Activated T-helper 1 cell treated with anti-CD3 and anti-CD28 coated beads, Interleukin-12 subunit alpha, Interleukin-12 subunit beta, Interleukin-2, Interleukin-4 antibody, amounts not matched to agents 30 ng/mL and 10 ng/mL and 1 ng/mL, durations not matched to agents 14 hours and 24 hours and 36 hours (primary cell): ENCODE results near the gene NFRKB. TPM values are rescaled to one million over a fixed set of nuclear protein-coding genes. Genes with fewer than 3 reads are reported as not detected.

Source experiments
- DNase-seq: peaks from one replicate; pipeline ENCODE4 v3.0.0; 2021; ENCODE audit warnings: low spot score
- H3K27ac Mint-ChIP-seq: one replicate; pipeline ENCODE4 v1.8.0; 2021; ENCODE audit warnings: mild to moderate bottlenecking, mixed read lengths
- H3K27me3 Mint-ChIP-seq: one replicate; pipeline ENCODE4 v1.8.0; 2022; ENCODE audit warnings: mild to moderate bottlenecking, moderate library complexity, mixed read lengths; ENCODE audit not compliant: insufficient read depth
- H3K36me3 Mint-ChIP-seq: one replicate; pipeline ENCODE4 v1.8.0; 2021; ENCODE audit warnings: low read depth, mixed read lengths
- H3K4me1 Mint-ChIP-seq: one replicate; pipeline ENCODE4 v1.8.0; 2021; ENCODE audit warnings: low read depth, mixed read lengths
- H3K4me3 Mint-ChIP-seq: one replicate; pipeline ENCODE4 v1.8.0; 2021; ENCODE audit warnings: mild to moderate bottlenecking, moderate library complexity, mixed read lengths
- H3K9me3 Mint-ChIP-seq: one replicate; pipeline ENCODE4 v1.8.0; 2021; ENCODE audit warnings: mixed read lengths
- intact Hi-C: fragments of 100-400 bp; cut with micrococcal nuclease; formaldehyde crosslinking; loops from one replicate; pipeline ENCODE4 v1.15.1; 2024
- total RNA-seq: library from RNA; stranded (reverse); gene quantifications from 2 replicates; pipeline ENCODE4 v1.2.3, GENCODE V29; 2022

Gene NFRKB
- total RNA-seq, 1 donor from 2014 or later, result 48.5 TPM

GRCh38 chr11:129928923-129929692, 33.7 kb upstream of the NFRKB start:
- Mint-ChIP-seq H3K9me3 (no peaks in the 10 kb centered on the region), H3K4me3 (no peak overlapping the region), H3K27ac (no peak overlapping the region), H3K27me3 (no peaks in the 10 kb centered on the region), H3K36me3 (peaks cover 17% of the 10 kb centered on the region), H3K4me1 (no peaks in the 10 kb centered on the region)
- intact Hi-C loops, result no loop called here
- DNase-seq, result no peak

DNA sequence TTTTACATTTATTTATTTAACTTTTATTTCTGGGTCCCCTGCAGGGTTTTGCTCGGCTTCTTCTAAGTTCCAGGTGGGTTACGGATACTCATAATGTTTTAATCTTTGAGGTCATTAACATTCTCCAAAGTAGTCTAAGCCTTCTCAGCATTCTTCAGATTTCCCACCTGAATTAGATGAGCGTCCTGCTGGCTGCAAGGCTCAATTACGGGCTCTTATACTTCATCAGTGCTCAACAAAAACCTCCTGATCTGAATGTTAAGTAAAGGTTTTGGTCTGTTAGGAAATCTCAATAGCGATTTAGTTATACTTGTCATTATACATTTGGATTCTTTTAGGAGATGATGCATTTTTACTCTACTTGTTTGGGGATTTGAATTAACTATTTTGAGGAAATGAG, 27.3 kb upstream of the NFRKB start:
- Mint-ChIP-seq H3K9me3 (no peaks in the 10 kb centered on the region), H3K27ac (no peak overlapping the region), H3K4me1 (peaks cover 20% of the 10 kb centered on the region), H3K36me3 (peaks cover 12% of the 10 kb centered on the region), H3K4me3 (no peak overlapping the region), H3K27me3 (no peaks in the 10 kb centered on the region)
- no peak for DNase-seq
- intact Hi-C loops, result loop anchor here (1.0 to 2.0 kb wide), 3 partner anchors 28 to 210 kb away; partner anchors contain the start of gene NFRKB

- Mint-ChIP-seq H3K27ac (no peak overlapping the region), H3K4me3 (no peak overlapping the region), H3K9me3 (no peaks in the 10 kb centered on the region), H3K36me3 (peaks cover 14% of the 10 kb centered on the region), H3K27me3 (no peaks in the 10 kb centered on the region), H3K4me1 (peaks cover 17% of the 10 kb centered on the region)
- DNase-seq, result no peak
- intact Hi-C loops, result no loop called here
Observed at GRCh38 chr11:129918361-129918760, 23.0 kb upstream of the NFRKB start.

GRCh38 chr11:129917231-129917630, 21.9 kb upstream of the NFRKB start:
- H3K27ac Mint-ChIP-seq, result no peak overlapping the region
- no peaks in the 10 kb centered on the region for H3K27me3 Mint-ChIP-seq
- no peak overlapping the region for H3K4me3 Mint-ChIP-seq
- intact Hi-C loops, result no loop called here
- no peak for DNase-seq
- H3K36me3 Mint-ChIP-seq, result peaks cover 16% of the 10 kb centered on the region
- H3K9me3 Mint-ChIP-seq, result no peaks in the 10 kb centered on the region
- H3K4me1 Mint-ChIP-seq, result peaks cover 11% of the 10 kb centered on the region

DNA sequence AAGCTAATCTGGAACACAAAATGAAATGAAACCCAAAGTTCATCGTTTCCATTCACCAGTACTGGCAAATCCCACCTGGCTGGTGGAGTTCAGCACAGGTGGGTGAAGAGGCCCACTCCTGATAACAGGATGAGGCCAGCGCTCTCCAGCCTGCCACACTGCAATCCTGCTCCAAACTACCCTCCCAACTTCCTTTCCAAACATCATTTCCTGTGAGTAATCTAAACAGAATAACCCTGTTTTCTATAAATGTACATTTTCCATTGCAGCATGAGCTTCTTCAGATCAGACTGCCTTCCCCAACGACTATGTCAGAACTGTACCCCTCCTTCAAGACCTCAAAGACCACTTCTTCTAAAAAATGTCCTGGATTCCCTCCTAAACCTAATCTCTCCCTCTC, 15.9 kb upstream of the NFRKB start:
- Mint-ChIP-seq H3K36me3 (peaks cover 21% of the 10 kb centered on the region), H3K27me3 (no peaks in the 10 kb centered on the region), H3K4me1 (peaks cover 10% of the 10 kb centered on the region), H3K9me3 (no peaks in the 10 kb centered on the region), H3K4me3 (no peak overlapping the region), H3K27ac (peak overlapping the region; percentile 90)
- intact Hi-C loops, result no loop called here
- no peak for DNase-seq

- Mint-ChIP-seq H3K9me3 (no peaks in the 10 kb centered on the region), H3K4me1 (peaks cover 10% of the 10 kb centered on the region), H3K27me3 (no peaks in the 10 kb centered on the region), H3K36me3 (peaks cover 24% of the 10 kb centered on the region), H3K27ac (no peak overlapping the region), H3K4me3 (no peak overlapping the region)
- intact Hi-C loops, result no loop called here
- no peak for DNase-seq
Observed at GRCh38 chr11:129910360-129910759, 15.0 kb upstream of the NFRKB start.

DNA sequence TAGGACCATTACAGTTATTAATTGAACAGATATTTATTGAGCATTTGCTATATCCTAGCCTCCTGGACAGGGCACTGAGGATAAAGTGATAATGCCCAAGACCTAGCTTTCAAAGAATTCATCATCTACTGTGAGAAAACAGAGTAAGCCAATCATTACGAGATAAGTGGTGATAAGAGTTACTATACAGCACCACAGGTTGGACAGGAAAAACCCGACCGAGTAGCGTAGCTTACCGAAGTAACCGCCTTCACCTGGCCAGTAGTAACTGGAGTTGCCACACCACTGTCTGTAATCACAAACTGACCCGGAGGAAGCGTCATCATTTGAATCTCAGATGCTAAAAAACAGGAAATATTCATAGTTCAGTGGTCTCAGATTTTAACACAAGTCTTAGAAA, 10.0 kb upstream of the NFRKB start:
- H3K9me3 Mint-ChIP-seq, result no peaks in the 10 kb centered on the region
- no peaks in the 10 kb centered on the region for H3K4me1 Mint-ChIP-seq
- no peaks in the 10 kb centered on the region for H3K27me3 Mint-ChIP-seq
- H3K4me3 Mint-ChIP-seq, result no peak overlapping the region
- H3K36me3 Mint-ChIP-seq, result peaks cover 26% of the 10 kb centered on the region
- intact Hi-C loops, result no loop called here
- H3K27ac Mint-ChIP-seq, result no peak overlapping the region
- DNase-seq, result no peak

DNA sequence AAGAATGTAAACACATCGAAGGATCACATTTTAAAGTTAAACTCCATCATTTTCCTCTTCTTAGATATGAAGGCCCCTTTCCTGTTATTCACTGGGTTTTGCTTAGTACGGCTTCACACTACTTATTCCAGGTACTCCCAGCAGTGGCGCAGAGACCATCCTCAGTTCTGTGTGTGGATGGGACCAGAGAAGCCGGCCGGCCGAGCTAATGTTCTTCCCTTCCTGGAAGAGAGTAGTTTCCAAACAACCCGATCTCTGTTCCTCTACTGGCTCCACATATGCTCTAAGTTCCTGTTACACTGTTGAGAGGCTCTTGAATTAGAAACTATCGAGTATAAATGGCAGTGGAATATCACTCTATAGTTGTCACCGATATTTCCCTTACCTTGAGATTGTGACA, 684 bp upstream of the NFRKB start:
- Mint-ChIP-seq H3K4me1 (peaks cover 41% of the 10 kb centered on the region), H3K27ac (peak overlapping the region; percentile 79), H3K36me3 (peaks cover 23% of the 10 kb centered on the region), H3K27me3 (peaks cover 5% of the 10 kb centered on the region), H3K9me3 (no peaks in the 10 kb centered on the region), H3K4me3 (peak overlapping the region; percentile 92)
- DNase-seq, result no peak
- intact Hi-C loops, result no loop called here

- Mint-ChIP-seq H3K4me1 (peaks cover 44% of the 10 kb centered on the region), H3K36me3 (peaks cover 26% of the 10 kb centered on the region), H3K4me3 (peak overlapping the region; percentile 92), H3K27ac (peak overlapping the region; percentile 84), H3K27me3 (peaks cover 5% of the 10 kb centered on the region), H3K9me3 (no peaks in the 10 kb centered on the region)
- intact Hi-C loops, result loop anchor here (1.0 to 5.0 kb wide), 7 partner anchors 28 to 1022 kb away; partner anchors contain the start of genes APLP2, SNX19, TMEM45B and ZBTB44
- DNase-seq, result no peak
Observed at GRCh38 chr11:129894278-129895125, 876 bp downstream of the NFRKB start.

- H3K9me3 Mint-ChIP-seq, result no peaks in the 10 kb centered on the region
- intact Hi-C loops, result no loop called here
- H3K4me3 Mint-ChIP-seq, result no peak overlapping the region
- H3K36me3 Mint-ChIP-seq, result peaks cover 67% of the 10 kb centered on the region
- H3K27ac Mint-ChIP-seq, result peak overlapping the region; percentile 68
- no peaks in the 10 kb centered on the region for H3K27me3 Mint-ChIP-seq
- DNase-seq, result peak; percentile 31
- H3K4me1 Mint-ChIP-seq, result peaks cover 36% of the 10 kb centered on the region
Observed at GRCh38 chr11:129888451-129888850, 6.9 kb downstream of the NFRKB start.

DNA sequence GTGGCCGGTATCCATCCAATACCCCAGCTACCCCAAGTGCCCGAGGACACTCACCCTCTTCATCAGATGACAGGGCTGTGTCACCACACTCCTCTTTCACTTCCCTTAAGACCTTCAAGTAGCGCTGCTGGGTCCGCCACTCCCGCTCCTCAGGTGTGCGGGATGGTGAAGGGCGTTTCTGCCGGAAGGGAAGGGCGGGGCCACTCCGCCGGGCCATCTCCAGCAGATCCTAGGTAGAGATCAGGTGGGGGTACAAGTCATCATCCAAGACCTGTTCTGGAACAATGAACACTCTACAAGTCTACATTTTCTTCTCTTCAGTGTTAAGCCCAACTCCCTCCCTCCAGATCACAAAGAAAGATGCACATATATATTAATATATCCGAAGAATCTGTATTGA, 10.0 kb downstream of the NFRKB start:
- peaks cover 26% of the 10 kb centered on the region for H3K4me1 Mint-ChIP-seq
- H3K4me3 Mint-ChIP-seq, result no peak overlapping the region
- no peak for DNase-seq
- peaks cover 70% of the 10 kb centered on the region for H3K36me3 Mint-ChIP-seq
- no peak overlapping the region for H3K27ac Mint-ChIP-seq
- intact Hi-C loops, result no loop called here
- no peaks in the 10 kb centered on the region for H3K9me3 Mint-ChIP-seq
- H3K27me3 Mint-ChIP-seq, result no peaks in the 10 kb centered on the region

DNA sequence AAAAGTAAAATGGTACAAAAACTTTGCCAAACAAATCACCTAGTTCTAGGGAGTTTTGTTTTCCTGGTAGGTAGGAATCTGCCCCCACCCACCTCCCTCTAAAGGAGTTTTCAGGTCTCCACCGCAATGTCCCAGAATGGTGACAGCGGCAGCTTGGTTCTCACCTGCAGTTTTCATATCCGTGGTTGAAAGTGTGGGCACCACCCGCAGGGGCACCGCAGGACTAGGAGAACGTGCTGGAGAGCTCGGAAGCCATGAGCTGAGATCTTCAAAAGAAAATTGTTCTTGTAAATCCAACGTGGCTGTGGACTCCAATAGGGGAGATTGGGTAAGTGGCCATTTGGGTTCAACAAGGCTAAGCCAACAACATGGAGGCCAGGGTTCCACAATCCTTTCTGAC, 10.8 kb downstream of the NFRKB start:
- DNase-seq, result no peak
- H3K9me3 Mint-ChIP-seq, result no peaks in the 10 kb centered on the region
- intact Hi-C loops, result no loop called here
- H3K36me3 Mint-ChIP-seq, result peaks cover 70% of the 10 kb centered on the region
- H3K27ac Mint-ChIP-seq, result no peak overlapping the region
- no peaks in the 10 kb centered on the region for H3K27me3 Mint-ChIP-seq
- peaks cover 24% of the 10 kb centered on the region for H3K4me1 Mint-ChIP-seq
- H3K4me3 Mint-ChIP-seq, result no peak overlapping the region

DNA sequence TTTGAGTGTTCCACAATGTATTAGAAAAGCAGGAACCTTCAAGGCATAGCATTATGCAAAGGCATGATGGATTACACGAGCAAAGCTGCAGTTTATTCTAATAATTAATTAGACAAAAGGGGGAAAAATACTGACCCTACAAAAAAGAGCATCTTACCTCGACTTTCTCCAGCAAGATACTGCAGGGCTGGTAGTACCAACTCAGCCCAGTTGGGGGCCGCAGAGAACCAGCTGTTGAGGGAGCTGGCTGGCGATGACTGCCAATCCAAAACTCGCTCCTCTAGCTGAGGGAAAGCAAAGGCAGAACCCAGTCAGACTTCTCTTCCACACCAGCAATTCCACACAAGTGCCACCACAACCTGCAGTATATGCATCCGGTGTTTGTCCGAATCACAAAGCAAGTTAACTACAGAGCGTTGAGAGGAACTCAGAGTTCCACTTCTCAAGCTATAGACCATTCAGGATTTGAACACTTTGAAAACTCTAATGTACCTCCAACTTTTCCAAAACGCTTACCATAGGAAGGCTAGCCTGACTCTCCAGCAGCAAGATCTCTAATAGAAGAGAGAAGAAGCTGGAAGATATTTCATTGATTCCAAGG, 13.7 kb downstream of the NFRKB start:
- H3K9me3 Mint-ChIP-seq, result no peaks in the 10 kb centered on the region
- peak; percentile 28 for DNase-seq
- intact Hi-C loops, result loop anchor here (1.0 kb wide), 1 partner anchor 251 kb away; no protein-coding TSS in a partner anchor
- peaks cover 67% of the 10 kb centered on the region for H3K36me3 Mint-ChIP-seq
- no peaks in the 10 kb centered on the region for H3K4me1 Mint-ChIP-seq
- no peak overlapping the region for H3K4me3 Mint-ChIP-seq
- no peaks in the 10 kb centered on the region for H3K27me3 Mint-ChIP-seq
- H3K27ac Mint-ChIP-seq, result no peak overlapping the region
